ENCODE data around the gene KIAA0513. TPM values are rescaled to one million over a fixed set of nuclear protein-coding genes. Genes with fewer than 3 reads are reported as not detected.

KIAA0513 gene
- polyA plus RNA-seq (2011; rRNA removed) (10.0 and 10.1 TPM in 2 replicates), polyA minus RNA-seq (2011; rRNA and poly(A)+ RNA removed) (26.9 and 30.0 TPM in 2 replicates)

- Histone ChIP-seq H3K27me3 (ENCODE audit: control insufficient read depth, insufficient read depth, low read length) (no peaks in the 10 kb centered on the region), H3K4me3 (ENCODE audit: low read depth, low read length) (peak within 1 kb of the TSS; percentile 82), H3K27ac (ENCODE audit: low read depth, low read length) (peak within 1 kb of the TSS; percentile 65), H3K9me3 (ENCODE audit: control insufficient read depth, insufficient read depth, low read length) (peaks cover 2% of the 10 kb centered on the region)
- CTCF ChIA-PET, result interaction anchor here (0.5 to 1.8 kb wide), 8 partner anchors 11 to 80 kb away, joined by 3 to 13 read pairs (median 3); no protein-coding TSS in a partner anchor
- DNase-seq (ENCODE audit: low read depth, low spot score), result peak; percentile 84
- POLR2A ChIA-PET, result interaction anchor here (0.6 to 2.1 kb wide), 8 partner anchors 12 to 148 kb away, joined by 3 to 13 read pairs (median 3); partner anchors contain the start of gene ZDHHC7
- peak; percentile 42 for TF ChIP-seq CTCF (IDR thresholded peaks at IDR 0.05; ENCODE audit: low read depth, low read length)
These were observed at the start of gene KIAA0513 for GRCh38 chr16:85027349-85027957. Gene KIAA0513 (plus strand): TSS chr16:85027795. CDS start chr16:85067072, 39,277 bp downstream.

- Histone ChIP-seq H3K27me3 (ENCODE audit: control insufficient read depth, insufficient read depth, low read length) (no peaks in the 10 kb centered on the region), H3K9me3 (ENCODE audit: control insufficient read depth, insufficient read depth, low read length) (no peaks in the 10 kb centered on the region; the same call in 1 of the 2 replicates), H3K27ac (ENCODE audit: low read depth, low read length) (no peak overlapping the region), H3K4me3 (ENCODE audit: low read depth, low read length) (no peak overlapping the region)
- DNase-seq (ENCODE audit: low read depth, low spot score), result no peak
- TF ChIP-seq CTCF (IDR thresholded peaks at IDR 0.05; ENCODE audit: low read depth, low read length), result no peak
- POLR2A ChIA-PET, result interaction anchor here (1.2 kb wide), 1 partner anchor 15 kb away, joined by 3 read pairs; no protein-coding TSS in a partner anchor
- CTCF ChIA-PET, result interaction anchor here (0.7 to 0.9 kb wide), 2 partner anchors 8 to 227 kb away, joined by 3 to 4 read pairs; no protein-coding TSS in a partner anchor
These were observed 48.1 kb upstream of the KIAA0513 start for GRCh38 chr16:84979516-84979915.

GRCh38 chr16:84982434-84982833 is 45.2 kb upstream of the KIAA0513 start:
- Histone ChIP-seq H3K9me3 (ENCODE audit: control insufficient read depth, insufficient read depth, low read length) (peaks cover 6% of the 10 kb centered on the region; the same call in 1 of the 2 replicates), H3K27ac (ENCODE audit: low read depth, low read length) (no peak overlapping the region), H3K27me3 (ENCODE audit: control insufficient read depth, insufficient read depth, low read length) (no peaks in the 10 kb centered on the region), H3K4me3 (ENCODE audit: low read depth, low read length) (no peak overlapping the region)
- no peak for DNase-seq (ENCODE audit: low read depth, low spot score)
- no peak for TF ChIP-seq CTCF (IDR thresholded peaks at IDR 0.05; ENCODE audit: low read depth, low read length)
- POLR2A ChIA-PET, result interaction anchor here (0.8 kb wide), 2 partner anchors 30 to 38 kb away, joined by 3 read pairs; no protein-coding TSS in a partner anchor
- CTCF ChIA-PET, result no interaction called here

- CTCF ChIA-PET, result interaction anchor here (1.1 kb wide), 1 partner anchor 14 kb away, joined by 7 read pairs; no protein-coding TSS in a partner anchor
- no peaks in the 10 kb centered on the region for H3K27me3 ChIP-seq (ENCODE audit: control insufficient read depth, insufficient read depth, low read length)
- H3K9me3 ChIP-seq (ENCODE audit: control insufficient read depth, insufficient read depth, low read length), result peaks cover 6% of the 10 kb centered on the region; the same call in 1 of the 2 replicates
- POLR2A ChIA-PET, result interaction anchor here (0.6 to 1.0 kb wide), 4 partner anchors 9 to 74 kb away, joined by 3 to 5 read pairs (median 4); partner anchors contain the start of gene ZDHHC7
- H3K4me3 ChIP-seq (ENCODE audit: low read depth, low read length), result no peak overlapping the region
- TF ChIP-seq CTCF (IDR thresholded peaks at IDR 0.05; ENCODE audit: low read depth, low read length), result no peak
- H3K27ac ChIP-seq (ENCODE audit: low read depth, low read length), result peak overlapping the region; percentile 100
- peak; percentile 80 for DNase-seq (ENCODE audit: low read depth, low spot score)
These were observed 42.2 kb upstream of the KIAA0513 start for GRCh38 chr16:84985079-84986065.
